Inferior parietal cortex (tissue), 1 donor: Measurements from ENCODE around the gene SLC22A14.

Source experiments
- DNase-seq: peaks from one replicate; pipeline ENCODE4 v3.0.0-alpha.2; 2016; ENCODE audit errors: extremely low spot score

Gene SLC22A14

DNA sequence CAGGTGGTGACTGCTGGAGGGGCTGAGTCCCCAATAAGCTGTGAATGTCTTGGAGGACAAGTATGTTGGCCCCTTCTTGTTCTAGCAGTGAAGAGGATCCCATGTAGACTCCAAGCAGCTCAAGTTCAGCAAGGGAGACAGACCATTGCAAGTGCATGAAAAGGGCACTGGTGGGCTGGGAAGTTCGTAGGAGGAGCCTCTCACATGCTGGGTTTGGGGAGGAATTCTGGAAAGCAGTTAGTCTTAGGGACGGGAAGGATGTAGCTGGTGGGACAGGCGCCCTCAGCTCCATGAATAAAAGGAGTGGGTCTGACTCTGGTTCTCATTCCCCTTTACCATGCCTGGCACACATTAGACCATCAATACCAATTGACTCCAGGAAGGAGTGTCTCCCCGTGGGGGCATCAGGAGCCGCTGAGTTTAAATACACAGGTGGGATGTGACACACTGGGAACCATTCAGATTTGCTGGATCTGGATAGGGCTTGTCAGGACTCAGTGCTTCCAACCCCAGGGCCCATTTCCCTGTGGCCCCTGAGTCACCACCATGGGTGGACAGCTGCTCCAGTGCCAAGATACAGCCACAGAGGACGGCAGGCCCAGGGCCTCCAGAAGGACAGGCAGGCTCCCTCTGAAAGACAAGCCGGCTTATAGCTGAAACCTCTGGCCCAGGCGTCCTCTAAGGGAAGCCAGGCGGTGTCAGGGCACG is 63.9 kb downstream of the SLC22A14 start:
- no peak for DNase-seq

DNA sequence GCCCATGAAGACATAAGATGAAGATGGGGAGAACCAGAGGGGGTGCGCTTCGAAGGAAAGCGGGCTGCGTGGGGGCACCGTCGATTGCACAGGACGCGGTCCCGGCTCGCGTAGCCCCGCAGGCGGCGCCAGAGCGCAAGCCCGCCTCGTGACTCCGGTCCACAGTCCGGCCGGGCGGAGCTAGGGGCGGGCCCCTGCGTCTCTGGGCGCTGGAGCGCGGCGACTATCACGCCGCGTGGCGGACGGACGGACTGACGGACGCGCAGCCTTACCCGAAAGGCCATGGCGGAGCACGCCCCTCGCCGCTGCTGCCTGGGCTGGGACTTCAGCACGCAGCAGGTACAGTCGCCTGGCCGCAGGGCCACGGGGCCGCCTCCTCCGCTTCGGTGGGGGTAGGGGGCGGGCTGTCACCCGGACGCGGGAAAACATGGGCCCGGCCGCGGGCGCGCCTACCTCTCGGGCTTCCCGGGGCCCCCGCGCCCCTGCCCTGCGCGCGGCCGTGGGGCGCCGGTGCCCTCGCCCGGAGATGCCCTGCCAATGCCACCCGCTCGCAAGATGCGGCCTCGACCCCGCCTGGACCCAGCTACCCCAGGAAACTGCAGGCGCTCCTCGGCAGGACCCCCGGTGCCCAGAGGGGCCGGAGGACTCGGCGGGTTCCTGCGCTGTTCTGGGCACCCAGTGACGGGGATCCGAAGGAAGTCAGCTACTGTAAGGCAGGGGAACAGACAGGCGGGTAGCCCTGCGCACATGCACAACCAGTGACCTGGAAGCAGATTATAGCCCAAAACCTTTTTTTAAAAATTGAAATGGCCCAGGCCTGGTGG is 64.7 kb downstream of the SLC22A14 start, which contains the start of gene XYLB:
Gene XYLB, plus strand, starts transcription at position 199 of the 824 bp plus-strand sequence. Its CDS starts 84 bp downstream, at position 283.
- DNase-seq, result peak; percentile 86

DNA sequence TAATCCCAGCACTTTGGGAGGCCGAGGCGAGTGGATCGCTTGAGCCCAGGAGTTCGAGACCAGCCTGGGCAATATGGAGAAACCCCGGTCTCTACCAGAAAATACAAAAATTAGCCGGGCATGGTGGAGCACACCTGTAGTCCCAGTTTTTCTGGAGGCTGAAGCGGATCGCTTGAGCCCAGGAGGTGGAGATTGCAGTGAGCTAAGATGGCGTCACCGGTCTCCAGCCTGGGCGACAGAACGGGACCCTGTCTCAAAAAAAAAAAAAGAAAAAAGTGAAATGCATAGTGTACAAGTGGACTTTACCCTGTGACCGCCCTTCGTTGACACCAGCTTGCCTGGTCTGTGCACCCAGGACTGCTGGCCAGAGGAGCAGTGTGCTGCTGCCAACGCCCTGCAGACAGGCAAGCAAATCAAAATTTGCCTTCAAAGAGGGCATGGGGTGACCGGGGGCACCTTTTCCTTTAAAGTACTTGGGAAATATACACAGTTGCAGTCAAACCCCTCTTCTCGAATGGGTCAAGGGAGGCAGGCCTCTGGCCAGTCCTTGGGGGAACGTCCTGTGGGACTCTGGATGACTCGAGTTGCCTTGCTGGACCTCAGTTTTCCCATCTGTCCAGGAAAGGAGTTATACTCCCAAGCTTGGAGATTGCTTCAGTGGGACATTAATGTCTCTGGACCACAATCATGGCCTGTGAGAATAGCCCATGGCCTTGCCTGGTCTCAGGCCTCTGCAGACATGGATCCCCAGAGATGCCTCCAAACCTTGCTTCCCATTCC is 65.5 kb downstream of the SLC22A14 start:
- DNase-seq, result no peak

DNA sequence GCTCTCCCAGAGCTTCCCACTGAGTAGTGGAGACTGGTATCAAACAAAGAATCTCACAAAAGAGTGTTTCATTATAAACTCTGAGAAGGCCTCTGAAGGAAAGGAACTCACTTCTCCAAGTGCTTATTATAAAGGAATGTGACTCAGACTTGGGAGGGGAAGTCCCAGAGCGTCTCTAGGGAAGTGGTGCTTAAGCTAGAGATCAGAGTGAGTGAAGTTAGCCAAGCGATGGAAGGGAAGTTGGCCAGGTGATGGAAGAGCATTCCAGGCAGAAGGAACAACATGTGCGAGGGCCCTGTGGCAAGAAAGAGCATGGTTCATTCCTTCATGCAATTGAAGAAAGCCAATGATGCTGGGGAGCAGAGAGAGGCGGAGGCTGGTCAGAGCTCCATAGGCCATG is 66.8 kb downstream of the SLC22A14 start:
- no peak for DNase-seq

DNA sequence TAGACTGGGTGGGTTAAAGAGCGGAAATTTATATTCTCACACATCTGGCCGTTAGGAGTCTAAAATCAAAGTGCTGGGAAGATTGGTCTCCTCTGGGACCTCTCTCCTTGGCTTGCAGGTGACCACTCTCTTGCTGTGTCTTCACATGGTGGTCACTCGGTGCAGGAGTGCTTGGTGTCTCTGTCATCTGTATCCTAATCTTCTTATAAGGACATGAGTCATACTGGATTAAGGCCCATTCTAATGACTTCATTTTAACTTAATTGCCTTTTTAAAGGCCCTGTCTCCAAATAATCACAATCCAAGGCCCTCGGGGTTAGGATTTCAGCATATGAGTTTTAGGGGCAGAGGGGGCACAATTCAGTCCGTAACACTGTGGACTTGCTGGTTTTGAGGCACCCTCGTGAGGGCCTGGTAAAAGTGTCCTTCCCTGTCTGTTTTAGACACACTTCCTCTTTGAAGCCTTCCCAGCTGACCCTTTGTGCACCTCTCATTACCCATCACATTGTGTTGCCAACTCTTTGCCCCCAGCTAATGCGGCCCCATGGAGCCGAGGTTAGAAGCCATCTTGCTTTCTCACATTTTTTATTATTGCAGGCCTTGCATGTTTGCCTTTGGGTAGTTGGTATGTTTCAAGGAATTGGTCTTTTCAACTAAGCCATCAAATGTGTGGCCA is 67.7 kb downstream of the SLC22A14 start:
- DNase-seq, result no peak

DNA sequence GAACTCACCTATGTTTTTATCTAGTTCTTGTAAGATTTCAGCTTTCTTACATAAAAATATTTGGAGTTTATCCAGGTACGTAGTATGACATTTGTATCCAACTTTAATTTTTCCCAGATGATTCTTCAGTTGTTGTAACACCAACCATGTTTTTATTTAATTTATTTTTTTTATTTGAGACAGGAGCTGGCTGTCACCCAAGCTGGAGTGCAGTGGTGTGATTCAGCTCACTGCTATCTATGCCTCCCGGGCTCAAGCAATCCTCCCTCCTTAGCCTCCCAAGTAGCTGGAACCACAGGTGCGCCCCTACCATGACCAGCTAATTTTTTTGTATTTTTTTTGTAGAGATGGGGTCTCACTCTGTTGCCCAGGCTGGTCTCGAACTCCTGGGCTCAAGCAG is 71.1 kb downstream of the SLC22A14 start:
- no peak for DNase-seq

DNA sequence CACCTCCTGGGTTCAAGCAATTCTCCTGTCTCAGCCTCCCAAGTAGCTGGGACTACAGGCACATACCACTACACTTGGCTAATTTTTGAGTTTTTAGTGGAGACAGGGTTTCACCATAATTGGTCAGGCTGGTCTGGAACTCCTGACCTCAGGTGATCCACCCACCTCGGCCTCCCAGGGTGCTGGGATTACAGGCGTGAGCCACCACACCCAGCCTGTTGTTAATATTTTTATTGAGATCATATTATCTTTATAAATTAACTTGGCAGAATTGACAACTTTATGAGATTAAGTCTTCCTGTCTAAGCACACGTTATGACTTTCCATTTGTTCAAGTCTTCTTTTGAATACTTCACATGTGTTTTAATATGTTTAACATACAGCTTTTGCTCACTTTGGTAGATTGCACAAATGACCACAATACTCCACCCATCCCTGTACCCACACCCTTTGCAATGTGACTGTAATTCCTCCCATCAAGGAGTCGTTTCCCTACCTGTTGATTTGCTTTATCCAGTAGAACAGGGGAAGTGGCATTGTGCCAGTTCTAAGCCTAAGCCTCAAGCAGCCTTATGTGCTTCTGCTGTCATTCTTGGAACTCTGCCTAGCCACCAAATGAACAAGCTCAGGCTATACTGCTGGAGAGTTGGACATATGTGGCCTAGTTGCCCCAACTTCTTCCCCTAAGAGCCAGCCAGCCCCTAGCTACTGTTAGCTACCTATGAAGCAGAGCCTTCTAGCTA is 72.7 kb downstream of the SLC22A14 start:
- DNase-seq, result no peak

DNA sequence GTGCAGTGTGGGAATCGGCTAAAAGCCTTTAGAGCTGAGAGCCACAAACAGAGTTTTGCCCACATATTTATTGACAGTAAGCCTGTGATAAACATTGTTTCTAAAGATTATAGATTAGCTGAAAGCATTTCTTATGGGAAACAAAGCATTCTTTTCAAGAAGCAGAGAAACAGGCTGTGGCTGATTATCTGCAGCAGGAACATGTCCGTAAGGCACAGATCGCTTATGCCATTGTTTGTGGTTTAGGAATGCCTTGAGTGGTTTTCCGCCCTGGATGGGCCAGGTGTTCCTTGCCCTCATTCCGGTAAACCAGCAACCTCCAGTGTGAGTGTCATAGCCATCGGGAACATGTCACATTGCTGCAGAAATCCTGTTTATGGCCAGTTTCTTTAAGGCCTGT is 76.9 kb downstream of the SLC22A14 start:
- no peak for DNase-seq

DNA sequence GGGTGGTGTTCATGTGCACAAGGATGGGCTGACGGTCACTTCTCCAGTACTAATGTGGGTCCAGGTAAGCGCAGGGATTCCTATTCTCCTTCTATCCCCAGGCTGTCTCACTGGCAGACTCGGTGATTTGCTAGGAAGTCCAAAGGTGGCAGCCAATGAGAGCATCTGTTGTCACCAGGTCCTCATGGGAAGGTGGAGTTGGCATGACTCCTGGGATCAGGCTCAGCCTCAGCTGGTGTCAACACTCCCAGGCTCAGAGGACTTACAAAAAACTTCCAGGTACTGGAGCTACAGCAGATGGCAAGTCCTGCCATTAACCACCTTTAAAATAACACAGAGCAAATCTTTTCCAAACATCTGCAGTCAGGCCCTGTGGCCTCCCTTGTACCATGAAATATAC is 78.3 kb downstream of the SLC22A14 start:
- no peak for DNase-seq

DNA sequence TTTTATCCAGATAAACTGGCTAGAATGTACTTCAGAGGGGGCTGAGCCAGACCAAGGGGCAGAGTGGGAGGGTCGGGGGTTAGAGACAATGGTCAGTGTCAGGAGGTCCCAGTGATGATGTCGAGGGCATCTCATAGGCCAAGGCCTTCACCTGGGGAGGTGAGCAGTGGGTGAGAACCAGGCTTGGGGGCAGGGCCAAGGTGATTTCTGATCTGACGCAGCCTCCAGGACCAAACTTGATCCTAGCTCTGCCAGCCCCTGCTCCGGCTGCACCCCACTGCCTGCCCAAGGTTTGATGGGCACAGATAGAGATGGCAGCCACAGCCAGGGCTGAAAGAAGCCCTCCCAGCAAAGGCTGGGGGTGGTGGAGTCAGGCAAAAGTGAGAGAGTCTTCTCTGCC is 79.4 kb downstream of the SLC22A14 start:
- no peak for DNase-seq

DNA sequence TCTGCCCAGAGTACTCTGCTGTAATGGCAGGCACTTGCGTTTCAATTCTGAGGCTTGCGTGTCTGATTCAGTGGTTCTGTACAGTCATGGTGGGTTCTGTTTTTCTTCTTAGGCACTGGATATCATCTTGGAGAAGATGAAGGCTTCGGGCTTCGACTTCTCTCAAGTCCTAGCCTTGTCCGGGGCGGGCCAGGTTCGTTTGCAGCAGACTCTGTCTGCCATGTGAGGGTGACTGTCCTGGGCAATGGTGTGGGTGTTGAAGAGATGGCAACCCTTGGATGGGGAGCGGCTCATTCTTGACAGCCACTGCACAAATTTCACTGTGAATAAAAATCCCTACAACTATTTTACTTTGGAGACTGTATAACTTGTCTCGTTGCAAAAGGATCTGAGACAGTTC is 80.7 kb downstream of the SLC22A14 start:
- DNase-seq, result no peak

DNA sequence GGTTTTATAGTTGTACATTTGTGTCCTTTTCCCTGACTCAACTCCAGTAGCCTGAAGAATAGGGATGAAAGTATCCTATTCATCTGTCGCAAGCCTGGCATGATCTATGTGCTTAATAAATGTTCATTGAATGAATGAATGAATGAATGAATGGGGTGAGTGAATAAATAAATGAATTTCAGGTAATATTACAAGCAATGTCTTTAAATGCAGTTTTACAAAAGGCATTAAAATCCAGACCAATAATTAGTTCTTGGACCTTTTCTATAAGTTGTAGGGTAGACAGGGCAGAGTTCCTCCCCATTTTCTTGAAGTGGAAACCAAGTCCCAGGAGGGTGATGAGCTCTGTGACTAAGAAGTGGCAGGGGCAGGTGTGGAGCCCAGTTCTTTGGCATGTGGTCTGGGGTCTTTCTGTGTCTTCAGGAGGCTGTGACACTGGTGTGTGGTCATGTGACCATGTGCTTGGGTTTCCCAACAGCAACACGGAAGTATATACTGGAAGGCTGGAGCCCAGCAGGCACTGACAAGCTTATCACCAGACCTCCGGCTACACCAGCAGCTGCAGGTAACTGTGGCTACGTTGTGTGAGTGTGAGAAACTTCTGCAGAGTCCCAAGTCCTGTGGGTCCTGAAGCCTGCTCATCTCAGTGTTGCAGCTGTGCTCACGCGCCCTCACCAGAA is 82.8 kb downstream of the SLC22A14 start:
- no peak for DNase-seq

DNA sequence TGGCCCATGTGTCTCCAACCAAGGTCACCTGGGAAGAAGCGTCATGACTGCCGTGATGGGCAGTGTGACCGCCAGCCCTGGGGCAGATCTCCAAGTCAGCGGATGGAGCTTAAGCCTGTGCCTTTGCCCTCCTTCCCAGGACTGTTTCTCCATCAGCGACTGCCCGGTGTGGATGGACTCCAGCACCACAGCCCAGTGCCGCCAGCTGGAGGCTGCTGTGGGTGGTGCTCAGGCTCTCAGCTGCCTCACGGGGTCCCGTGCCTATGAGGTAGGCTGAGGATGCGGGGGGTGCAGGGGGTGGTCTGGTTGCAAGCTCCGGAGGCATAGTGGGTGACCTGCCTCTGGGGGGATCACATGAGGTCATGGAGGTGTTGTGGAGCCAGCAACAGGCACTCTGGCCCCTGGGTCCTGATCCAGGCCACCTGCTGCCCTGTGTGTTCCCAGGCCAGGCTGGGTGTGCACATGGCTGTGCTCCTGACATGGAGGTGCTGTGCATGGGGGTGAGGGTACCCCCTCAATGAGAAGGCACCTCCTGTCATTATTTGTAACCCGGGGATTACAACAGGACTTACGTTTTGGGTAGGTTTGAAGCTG is 83.5 kb downstream of the SLC22A14 start:
- no peak for DNase-seq

DNA sequence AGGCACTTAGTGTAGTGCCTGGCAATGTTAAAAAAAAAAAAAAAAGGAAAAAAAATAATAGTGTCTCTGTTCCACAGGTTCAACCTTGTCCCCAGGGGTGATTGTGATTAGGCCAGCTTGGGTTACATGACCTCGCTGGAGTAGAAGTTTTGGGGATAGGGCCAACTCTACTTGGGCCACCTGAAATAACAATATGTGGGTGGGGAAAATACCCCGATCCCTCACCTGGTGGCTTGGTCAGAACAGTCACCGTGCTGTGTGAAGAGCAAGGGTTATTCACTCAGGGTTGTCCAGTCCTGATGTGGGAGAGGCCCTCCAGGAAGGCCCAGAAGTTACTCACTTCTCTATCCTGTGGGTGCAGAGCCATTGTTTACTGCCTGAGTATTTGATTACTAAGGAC is 84.0 kb downstream of the SLC22A14 start:
- DNase-seq, result no peak

DNA sequence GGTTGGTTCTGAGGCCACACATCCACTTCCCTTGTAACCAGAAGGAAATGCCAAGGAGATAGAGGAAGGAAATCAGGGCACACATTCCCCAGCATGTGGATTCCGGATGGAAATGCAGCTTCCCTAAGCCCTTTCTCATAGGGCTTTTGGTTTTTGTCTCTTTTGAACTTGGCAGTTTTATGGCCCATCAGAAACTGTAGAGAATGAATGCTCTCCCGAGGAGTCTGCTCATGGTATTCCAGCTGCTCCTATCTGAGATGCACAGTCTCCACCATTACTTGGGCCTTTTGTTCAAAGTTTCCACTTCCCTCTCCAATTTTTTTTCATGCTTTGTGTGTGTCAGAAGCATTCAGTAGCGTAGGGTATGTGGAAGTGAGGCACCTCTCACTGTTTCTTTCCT is 85.7 kb downstream of the SLC22A14 start:
- no peak for DNase-seq
